Heart left ventricle (tissue), 13 donors: Measurements from ENCODE around the gene SLC12A5.

Experiments
- POLR2A ChIP-seq, 2 donors: fragments of 450-650 bp; IDR thresholded peaks; one replicate each; pipeline ENCODE4 v1.6.1; 2017; ENCODE audit warnings: antibody characterized with exemption in 2 of 2, mild to moderate bottlenecking in 2 of 2, moderate library complexity in 2 of 2
- TF ChIP-seq, protein P1 (sequence below), 12 donors: fragments of 200-600 bp; sonication (generic) in 4 of 12; IDR thresholded peaks; one replicate each; pipeline versions ENCODE4 v1.5.0 to v1.8.0; 2018 to 2022; ENCODE audit warnings: antibody characterized with exemption in 12 of 12, mild to moderate bottlenecking in 5 of 12
- donor health status: ischemic (EF 13 %, LVEDD 7.1; RV severe dilation, severe dysfunction).
- donor health status: DM: no; HTN: yes; CAD: no.
- donor health status: DM: no; HTN: no; CAD: no.
- donor health status: ischemic (EF 25% LVEDD 6.9; RV normal size, moderate dysfunction).
- donor health status: ischemic (EF 25% LVEDD 5.7; RV mildly dilated, moderate dysfunction).
- donor health status: ischemic (EF 35%, LVEDD 5.7; RV mildly dilated, moderate dysfunction).
- donor health status: nonischemic (EF 11% LVEDD 7.7; RV severe dilation, severe dysfunction).
- donor health status: DM: yes; HTN: yes; CAD: no.
- donor health status: PGD.
- donor health status: ischemic (EF 29% LVEDD 5.4; RV normal size, mild dysfunction).
- donor health status: nonischemic (EF 23%, LVEDD 6.1; RV moderate dilation, normal function).

DNA sequence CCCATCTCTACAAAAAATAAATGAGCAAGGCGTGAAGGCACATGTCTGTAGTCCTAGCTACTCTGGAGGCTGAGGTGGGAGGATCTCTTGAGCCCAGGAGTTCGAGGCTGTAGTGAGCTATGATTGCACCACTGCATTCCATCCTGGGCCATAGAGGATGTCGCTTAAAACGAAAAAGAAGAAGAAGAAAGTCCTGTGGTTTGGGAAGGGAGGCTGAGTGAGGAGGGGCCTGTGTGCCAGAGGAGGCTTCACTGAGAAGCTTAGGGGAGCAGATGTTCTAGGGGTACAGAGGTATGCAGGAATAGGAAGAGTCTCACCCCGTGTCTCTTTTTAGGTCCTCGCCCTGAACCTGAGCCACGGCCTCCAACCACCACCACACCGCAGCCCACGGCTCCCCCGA lies 16.1 kb upstream of the SLC12A5 start:
- TF ChIP-seq, protein P1, sequence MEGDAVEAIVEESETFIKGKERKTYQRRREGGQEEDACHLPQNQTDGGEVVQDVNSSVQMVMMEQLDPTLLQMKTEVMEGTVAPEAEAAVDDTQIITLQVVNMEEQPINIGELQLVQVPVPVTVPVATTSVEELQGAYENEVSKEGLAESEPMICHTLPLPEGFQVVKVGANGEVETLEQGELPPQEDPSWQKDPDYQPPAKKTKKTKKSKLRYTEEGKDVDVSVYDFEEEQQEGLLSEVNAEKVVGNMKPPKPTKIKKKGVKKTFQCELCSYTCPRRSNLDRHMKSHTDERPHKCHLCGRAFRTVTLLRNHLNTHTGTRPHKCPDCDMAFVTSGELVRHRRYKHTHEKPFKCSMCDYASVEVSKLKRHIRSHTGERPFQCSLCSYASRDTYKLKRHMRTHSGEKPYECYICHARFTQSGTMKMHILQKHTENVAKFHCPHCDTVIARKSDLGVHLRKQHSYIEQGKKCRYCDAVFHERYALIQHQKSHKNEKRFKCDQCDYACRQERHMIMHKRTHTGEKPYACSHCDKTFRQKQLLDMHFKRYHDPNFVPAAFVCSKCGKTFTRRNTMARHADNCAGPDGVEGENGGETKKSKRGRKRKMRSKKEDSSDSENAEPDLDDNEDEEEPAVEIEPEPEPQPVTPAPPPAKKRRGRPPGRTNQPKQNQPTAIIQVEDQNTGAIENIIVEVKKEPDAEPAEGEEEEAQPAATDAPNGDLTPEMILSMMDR (IDR thresholded peaks at IDR 0.05) = no peak
- TF ChIP-seq POLR2A (IDR thresholded peaks at IDR 0.05) = no peak
